ENCODE measurements around the gene BCL11A. TPM values are rescaled to one million over a fixed set of nuclear protein-coding genes. Genes with fewer than 3 reads are reported as not detected.

BCL11A gene
- total RNA-seq, 1 experiment from 2014 or later = not detected

- in situ Hi-C loops (cut with HindIII; ENCODE audit: low pct_unique_long_range_greater_than_20kb, low sequenced_read_pairs) = no loop called here
- no peak for DNase-seq (ENCODE audit: low read depth)
Observed at GRCh38 chr2:60517446-60517845, 36.0 kb downstream of the BCL11A start.

GRCh38 chr2:60516826-60517225 lies 36.6 kb downstream of the BCL11A start:
- no peak for DNase-seq (ENCODE audit: low read depth)
- in situ Hi-C loops (cut with HindIII; ENCODE audit: low pct_unique_long_range_greater_than_20kb, low sequenced_read_pairs) = no loop called here

GRCh38 chr2:60516383-60516811 lies 37.1 kb downstream of the BCL11A start:
- DNase-seq (ENCODE audit: low read depth) = peak; percentile 11
- in situ Hi-C loops (cut with HindIII; ENCODE audit: low pct_unique_long_range_greater_than_20kb, low sequenced_read_pairs) = no loop called here

- no peak for DNase-seq (ENCODE audit: low read depth)
- in situ Hi-C loops (cut with HindIII; ENCODE audit: low pct_unique_long_range_greater_than_20kb, low sequenced_read_pairs) = no loop called here
Observed at GRCh38 chr2:60515721-60516226, 37.7 kb downstream of the BCL11A start.

GRCh38 chr2:60513996-60514395 lies 39.5 kb downstream of the BCL11A start:
- DNase-seq (ENCODE audit: low read depth) = no peak
- in situ Hi-C loops (cut with HindIII; ENCODE audit: low pct_unique_long_range_greater_than_20kb, low sequenced_read_pairs) = no loop called here

GRCh38 chr2:60513191-60513590 lies 40.3 kb downstream of the BCL11A start:
- DNase-seq (ENCODE audit: low read depth) = no peak
- in situ Hi-C loops (cut with HindIII; ENCODE audit: low pct_unique_long_range_greater_than_20kb, low sequenced_read_pairs) = no loop called here

GRCh38 chr2:60512641-60513040 lies 40.8 kb downstream of the BCL11A start:
- DNase-seq (ENCODE audit: low read depth) = no peak
- in situ Hi-C loops (cut with HindIII; ENCODE audit: low pct_unique_long_range_greater_than_20kb, low sequenced_read_pairs) = no loop called here

- no peak for DNase-seq (ENCODE audit: low read depth)
- in situ Hi-C loops (cut with HindIII; ENCODE audit: low pct_unique_long_range_greater_than_20kb, low sequenced_read_pairs) = no loop called here
Observed at GRCh38 chr2:60512062-60512622, 41.3 kb downstream of the BCL11A start.

- no peak for DNase-seq (ENCODE audit: low read depth)
- in situ Hi-C loops (cut with HindIII; ENCODE audit: low pct_unique_long_range_greater_than_20kb, low sequenced_read_pairs) = no loop called here
Observed at GRCh38 chr2:60510713-60511112, 42.7 kb downstream of the BCL11A start.

- no peak for DNase-seq (ENCODE audit: low read depth)
- in situ Hi-C loops (cut with HindIII; ENCODE audit: low pct_unique_long_range_greater_than_20kb, low sequenced_read_pairs) = no loop called here
Observed at GRCh38 chr2:60509066-60509465, 44.4 kb downstream of the BCL11A start.

GRCh38 chr2:60508339-60508917 lies 45.0 kb downstream of the BCL11A start:
- no peak for DNase-seq (ENCODE audit: low read depth)
- in situ Hi-C loops (cut with HindIII; ENCODE audit: low pct_unique_long_range_greater_than_20kb, low sequenced_read_pairs) = no loop called here

- in situ Hi-C loops (cut with HindIII; ENCODE audit: low pct_unique_long_range_greater_than_20kb, low sequenced_read_pairs) = no loop called here
- DNase-seq (ENCODE audit: low read depth) = no peak
Observed at GRCh38 chr2:60507211-60507965, 46.1 kb downstream of the BCL11A start.

- in situ Hi-C loops (cut with HindIII; ENCODE audit: low pct_unique_long_range_greater_than_20kb, low sequenced_read_pairs) = no loop called here
- no peak for DNase-seq (ENCODE audit: low read depth)
Observed at GRCh38 chr2:60505880-60506260, 47.6 kb downstream of the BCL11A start.

- no peak for DNase-seq (ENCODE audit: low read depth)
Observed at GRCh38 chr2:60505240-60505879, 48.1 kb downstream of the BCL11A start.

GRCh38 chr2:60504049-60504448 lies 49.4 kb downstream of the BCL11A start:
- in situ Hi-C loops (cut with HindIII; ENCODE audit: low pct_unique_long_range_greater_than_20kb, low sequenced_read_pairs) = no loop called here

More at GRCh38 chr2:60505240-60505879, 48.1 kb downstream of the BCL11A start:
- in situ Hi-C loops (cut with HindIII; ENCODE audit: low pct_unique_long_range_greater_than_20kb, low sequenced_read_pairs) = no loop called here

GRCh38 chr2:60502144-60502543 lies 51.3 kb downstream of the BCL11A start:
- in situ Hi-C loops (cut with HindIII; ENCODE audit: low pct_unique_long_range_greater_than_20kb, low sequenced_read_pairs) = no loop called here

More at GRCh38 chr2:60504049-60504448, 49.4 kb downstream of the BCL11A start:
- no peak for DNase-seq (ENCODE audit: low read depth)

GRCh38 chr2:60500861-60501260 lies 52.6 kb downstream of the BCL11A start:
- in situ Hi-C loops (cut with HindIII; ENCODE audit: low pct_unique_long_range_greater_than_20kb, low sequenced_read_pairs) = no loop called here
- DNase-seq (ENCODE audit: low read depth) = no peak

More at GRCh38 chr2:60502144-60502543, 51.3 kb downstream of the BCL11A start:
- no peak for DNase-seq (ENCODE audit: low read depth)

GRCh38 chr2:60499651-60500265 lies 53.7 kb downstream of the BCL11A start:
- in situ Hi-C loops (cut with HindIII; ENCODE audit: low pct_unique_long_range_greater_than_20kb, low sequenced_read_pairs) = no loop called here
- no peak for DNase-seq (ENCODE audit: low read depth)

Data from Caki2 (cell line).